HEK293T (cell line): ENCODE data around the gene FAM171A1.

Experiments used
- ARNT ChIP-seq: fragments of 450-650 bp; IDR thresholded peaks from 2 replicates; pipeline ENCODE4 v1.6.1; 2017; ENCODE audit warnings: mild to moderate bottlenecking
- BHLHE40 ChIP-seq: fragments of 450-650 bp; IDR thresholded peaks from 2 replicates; pipeline ENCODE4 v1.6.1; 2016; ENCODE audit warnings: mild to moderate bottlenecking, moderate library complexity, borderline replicate concordance
- SP1 ChIP-seq: fragments of 450-650 bp; IDR thresholded peaks from 2 replicates; pipeline ENCODE4 v1.6.1; 2017

- TF ChIP-seq SP1 (no peak), BHLHE40 (no peak), ARNT (no peak)
These were observed 45.7 kb downstream of the FAM171A1 start for GRCh38 chr10:15325243-15325943.
